Measurements from ENCODE around the gene CKLF. TPM values are rescaled to one million over a fixed set of nuclear protein-coding genes. Genes with fewer than 3 reads are reported as not detected.
"Not testable (repeated sequence)": the region's sequence is repeated elsewhere in the genome, so short reads cannot be mapped to it uniquely, and the experiment has no call there.

Gene CKLF
- total RNA-seq, 4 donors from 2014 or later: 7.5 to 47.1 (median 22.2) TPM

- no peaks in the 10 kb centered on the region for H3K9me3 ChIP-seq
- TF ChIP-seq POLR2A (IDR thresholded peaks at IDR 0.05): no peak
- TF ChIP-seq CTCF (IDR thresholded peaks at IDR 0.05): no peak
- DNase-seq: peak; percentile 10 to 48 (median 20)
- H3K27ac ChIP-seq: peak overlapping the region; percentile 16 to 45 (median 29)
- H3K27me3 ChIP-seq: no peaks in the 10 kb centered on the region
- H3K36me3 ChIP-seq: peaks cover 0 to 14% (median 0%) of the 10 kb centered on the region in 3 donors
- H3K4me1 ChIP-seq: peaks cover 11 to 26% (median 22%) of the 10 kb centered on the region in 4 donors
- H3K4me3 ChIP-seq: no peak overlapping the region
These were observed 39.9 kb upstream of the CKLF start for GRCh38 chr16:66512272-66513110.

GRCh38 chr16:66513111-66513723 is 39.2 kb upstream of the CKLF start:
- peak overlapping the region in 1 of 4 donors; percentile 45 for H3K27ac ChIP-seq
- H3K4me1 ChIP-seq: peaks cover 17 to 33% (median 26%) of the 10 kb centered on the region in 4 donors
- no peaks in the 10 kb centered on the region for H3K9me3 ChIP-seq
- no peak overlapping the region for H3K4me3 ChIP-seq
- peaks cover 0 to 14% (median 0%) of the 10 kb centered on the region in 3 donors for H3K36me3 ChIP-seq
- no peaks in the 10 kb centered on the region for H3K27me3 ChIP-seq
- TF ChIP-seq POLR2A (IDR thresholded peaks at IDR 0.05): no peak
- no peak for TF ChIP-seq CTCF (IDR thresholded peaks at IDR 0.05)
- peak in 2 of 3 donors; percentile 15 to 48 for DNase-seq

GRCh38 chr16:66514391-66514790 is 38.0 kb upstream of the CKLF start:
- peaks cover 17 to 36% (median 24%) of the 10 kb centered on the region in 4 donors for H3K4me1 ChIP-seq
- H3K9me3 ChIP-seq, H3K27me3 ChIP-seq, H3K27ac ChIP-seq, H3K4me3 ChIP-seq: not testable (repeated sequence)
- peak in 2 of 3 donors; percentile 12 to 42 for DNase-seq
- H3K36me3 ChIP-seq: peaks cover 0 to 14% (median 0%) of the 10 kb centered on the region in 3 donors

DNA sequence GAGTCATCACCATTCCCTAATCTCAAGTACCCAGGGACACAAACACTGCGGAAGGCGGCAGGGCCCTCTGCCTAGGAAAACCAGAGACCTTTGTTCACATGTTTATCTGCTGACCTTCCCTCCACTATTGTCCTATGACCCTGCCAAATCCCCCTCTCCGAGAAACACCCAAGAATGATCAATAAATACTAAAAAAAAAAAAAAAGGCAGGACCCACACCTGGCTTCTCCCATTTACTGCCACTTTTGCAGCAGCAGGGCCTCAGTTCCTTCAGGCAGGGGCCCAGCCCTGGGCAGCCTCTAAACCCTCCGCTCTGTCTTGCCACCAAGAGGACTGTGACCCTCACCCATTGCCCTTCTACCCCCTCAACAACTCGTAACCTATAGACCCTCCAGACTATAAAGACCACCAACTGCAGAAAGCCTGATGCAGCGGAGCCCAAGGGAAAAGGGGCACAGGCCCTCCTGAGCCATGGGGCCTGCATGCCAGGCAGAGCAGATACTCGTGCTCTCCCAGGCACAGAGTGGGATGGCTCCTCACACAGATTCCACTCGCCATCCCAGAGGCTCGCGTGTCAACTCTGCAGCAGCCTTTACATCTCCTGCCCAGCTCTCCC is 37.3 kb upstream of the CKLF start:
- DNase-seq: peak in 2 of 3 donors; percentile 15 to 48
- Histone ChIP-seq H3K27ac (peak overlapping the region in 3 of 4 donors; percentile 83 to 99 (median 90)), H3K4me1 (peaks cover 17 to 41% (median 30%) of the 10 kb centered on the region in 4 donors), H3K36me3 (peaks cover 0 to 14% (median 0%) of the 10 kb centered on the region in 3 donors)
- H3K4me3 ChIP-seq, H3K9me3 ChIP-seq, H3K27me3 ChIP-seq: not testable (repeated sequence)

DNA sequence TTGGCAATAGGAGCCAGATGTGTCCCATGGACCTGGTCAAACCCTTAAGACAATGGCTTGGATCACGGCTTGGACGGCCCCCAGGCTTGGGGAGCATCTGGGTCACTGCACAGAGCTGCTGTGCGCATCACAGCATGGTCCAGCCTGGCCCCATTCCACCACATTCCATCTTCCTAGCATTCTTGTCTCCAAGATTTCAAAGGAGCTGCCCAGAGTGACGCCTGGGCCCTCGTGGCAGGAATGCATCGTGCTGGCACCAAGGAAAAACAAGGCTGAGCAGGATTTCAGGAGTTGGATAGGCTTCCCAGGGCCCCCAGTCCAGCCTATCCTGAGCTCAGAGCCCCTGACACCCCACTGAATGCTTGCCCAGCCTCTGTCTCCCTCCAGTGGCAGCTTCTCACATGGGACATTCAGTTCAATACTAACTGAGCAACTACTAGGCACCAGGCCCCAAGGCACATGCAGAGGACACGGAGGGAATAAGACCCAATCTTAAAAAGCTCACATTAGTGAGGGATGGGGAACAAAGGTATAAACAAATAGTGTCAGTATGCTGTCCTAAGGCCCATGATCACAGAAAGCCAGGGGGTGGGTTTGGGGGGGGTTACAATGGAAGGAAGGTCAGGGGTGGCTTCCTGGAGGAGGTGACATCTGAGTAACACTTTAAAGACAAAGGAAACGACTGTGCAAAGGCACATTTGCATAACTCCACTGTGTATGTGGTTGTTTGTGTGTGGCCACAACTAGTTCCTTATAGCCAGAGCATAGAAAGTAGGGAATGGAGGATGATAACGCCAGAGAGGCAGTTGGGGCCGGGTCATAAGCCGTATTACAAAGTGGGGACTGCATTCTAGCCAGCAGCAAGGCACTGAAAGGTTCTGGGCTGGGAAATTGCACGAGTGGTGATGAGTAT is 36.5 kb upstream of the CKLF start:
- Histone ChIP-seq H3K27me3 (no peaks in the 10 kb centered on the region), H3K4me1 (peaks cover 17 to 49% (median 34%) of the 10 kb centered on the region in 4 donors), H3K36me3 (peaks cover 0 to 8% (median 0%) of the 10 kb centered on the region in 3 donors), H3K9me3 (no peaks in the 10 kb centered on the region), H3K4me3 (peak overlapping the region in 2 of 4 donors; percentile 27 to 31), H3K27ac (peak overlapping the region; percentile 83 to 99 (median 92))
- TF ChIP-seq CTCF (IDR thresholded peaks at IDR 0.05): peak in 4 of 6 experiments; percentile 30 to 44 (median 35)
- TF ChIP-seq POLR2A (IDR thresholded peaks at IDR 0.05): no peak
- peak; percentile 28 to 46 (median 39) for DNase-seq

GRCh38 chr16:66516509-66516807 is 35.9 kb upstream of the CKLF start:
- H3K9me3 ChIP-seq: no peaks in the 10 kb centered on the region
- peak overlapping the region; percentile 83 to 99 (median 92) for H3K27ac ChIP-seq
- DNase-seq: no peak
- H3K4me1 ChIP-seq: peaks cover 17 to 52% (median 40%) of the 10 kb centered on the region in 4 donors
- H3K36me3 ChIP-seq: peaks cover 0 to 2% (median 0%) of the 10 kb centered on the region in 3 donors
- no peaks in the 10 kb centered on the region for H3K27me3 ChIP-seq
- TF ChIP-seq CTCF (IDR thresholded peaks at IDR 0.05): no peak
- TF ChIP-seq POLR2A (IDR thresholded peaks at IDR 0.05): no peak
- H3K4me3 ChIP-seq: peak overlapping the region in 2 of 4 donors; percentile 27 to 31
